ENCODE data around the gene USF3.
"Not testable (repeated sequence)": the region's sequence is repeated elsewhere in the genome, so short reads cannot be mapped to it uniquely, and the experiment has no call there.

Gene USF3

DNA sequence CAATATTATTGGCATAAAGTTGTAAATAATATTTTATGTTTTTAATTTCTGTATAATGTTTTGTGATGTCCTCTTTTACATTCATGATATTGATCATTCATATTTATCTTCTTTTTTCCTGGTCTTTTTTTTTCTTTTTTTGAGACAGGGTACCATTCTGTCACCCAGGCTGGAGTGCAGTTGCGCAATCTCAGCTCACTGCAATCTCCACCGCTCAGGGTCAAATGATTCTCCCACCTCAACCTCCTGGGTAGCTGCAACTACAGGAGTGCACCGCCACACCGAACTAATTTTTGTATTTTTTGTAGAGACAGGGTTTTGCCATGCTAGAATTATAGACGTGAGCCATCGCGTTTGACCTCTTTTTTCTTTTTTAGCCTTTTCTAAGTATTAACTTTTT is 52.9 kb downstream of the USF3 start:
- Mint-ChIP-seq H3K4me1 (no peaks in the 10 kb centered on the region), H3K27me3 (no peaks in the 10 kb centered on the region), H3K27ac (no peak overlapping the region), H3K4me3 (no peak overlapping the region), H3K36me3 (peaks cover 10% of the 10 kb centered on the region), H3K9me3 (peaks cover 20% of the 10 kb centered on the region)

DNA sequence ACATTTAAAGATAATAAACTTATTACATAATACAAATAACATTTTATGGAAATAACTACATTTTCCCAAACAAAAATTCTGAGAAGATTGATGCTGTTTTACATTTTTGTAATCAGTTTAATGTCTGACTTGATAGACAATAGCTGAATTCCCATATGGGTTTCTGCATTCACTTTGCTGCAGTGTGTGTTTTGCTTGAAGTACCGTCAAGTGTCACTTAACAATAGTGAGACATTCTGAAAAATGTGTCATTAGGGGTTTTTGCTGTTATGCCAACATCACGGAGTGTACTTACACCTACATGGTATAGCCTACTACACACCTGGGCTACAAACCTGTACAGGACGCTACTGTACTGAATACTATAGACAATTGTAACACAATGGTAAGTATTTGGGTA is 57.5 kb downstream of the USF3 start:
- H3K4me3 Mint-ChIP-seq, result no peak overlapping the region
- no peaks in the 10 kb centered on the region for H3K4me1 Mint-ChIP-seq
- H3K36me3 Mint-ChIP-seq, result no peaks in the 10 kb centered on the region
- peaks cover 2% of the 10 kb centered on the region for H3K9me3 Mint-ChIP-seq
- H3K27ac Mint-ChIP-seq, result no peak overlapping the region
- no peaks in the 10 kb centered on the region for H3K27me3 Mint-ChIP-seq

DNA sequence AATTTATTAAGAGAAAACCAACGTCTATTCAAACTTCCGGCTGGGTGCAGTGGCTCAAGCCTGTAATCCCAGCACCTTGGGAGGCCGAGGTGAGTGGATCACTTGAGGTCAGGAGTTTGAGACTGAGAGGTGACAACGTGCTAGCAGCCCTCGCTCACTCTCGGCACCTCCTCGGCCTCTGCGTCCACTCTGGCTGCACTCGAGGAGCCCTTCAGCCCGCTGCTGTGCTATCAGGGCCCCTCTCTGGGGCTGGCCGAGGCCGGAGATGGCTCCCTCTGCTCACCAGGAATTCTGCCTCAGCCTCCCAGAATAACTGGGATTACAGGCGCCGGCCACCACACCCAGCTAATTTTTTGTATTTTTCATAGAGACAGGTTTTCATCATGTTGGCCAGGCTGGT is 58.7 kb downstream of the USF3 start:
- Mint-ChIP-seq H3K27me3 (no peaks in the 10 kb centered on the region), H3K4me3 (no peak overlapping the region), H3K36me3 (no peaks in the 10 kb centered on the region), H3K4me1 (no peaks in the 10 kb centered on the region), H3K27ac (no peak overlapping the region), H3K9me3 (no peaks in the 10 kb centered on the region)

DNA sequence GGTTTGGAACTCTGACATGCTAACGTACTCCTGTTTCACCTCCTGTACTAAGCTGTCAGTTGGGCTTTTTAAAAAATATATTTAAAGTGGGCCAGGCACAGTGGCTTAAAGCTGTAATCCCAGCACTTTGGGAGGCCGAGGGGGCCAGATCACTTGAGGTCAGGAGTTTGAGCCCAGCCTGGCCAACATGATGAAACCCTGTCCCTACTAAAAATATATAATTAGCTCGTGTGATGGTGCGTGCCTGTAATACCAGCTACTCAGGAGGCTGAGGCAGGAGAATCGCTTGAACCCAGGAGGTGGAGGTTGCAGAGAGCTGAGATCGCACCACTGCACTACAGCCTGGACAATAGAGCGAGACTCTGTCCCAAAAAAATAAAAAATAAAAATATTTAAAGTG is 60.4 kb downstream of the USF3 start:
- not testable (repeated sequence) for H3K4me3 Mint-ChIP-seq, H3K4me1 Mint-ChIP-seq, H3K27ac Mint-ChIP-seq, H3K9me3 Mint-ChIP-seq, H3K36me3 Mint-ChIP-seq, H3K27me3 Mint-ChIP-seq

DNA sequence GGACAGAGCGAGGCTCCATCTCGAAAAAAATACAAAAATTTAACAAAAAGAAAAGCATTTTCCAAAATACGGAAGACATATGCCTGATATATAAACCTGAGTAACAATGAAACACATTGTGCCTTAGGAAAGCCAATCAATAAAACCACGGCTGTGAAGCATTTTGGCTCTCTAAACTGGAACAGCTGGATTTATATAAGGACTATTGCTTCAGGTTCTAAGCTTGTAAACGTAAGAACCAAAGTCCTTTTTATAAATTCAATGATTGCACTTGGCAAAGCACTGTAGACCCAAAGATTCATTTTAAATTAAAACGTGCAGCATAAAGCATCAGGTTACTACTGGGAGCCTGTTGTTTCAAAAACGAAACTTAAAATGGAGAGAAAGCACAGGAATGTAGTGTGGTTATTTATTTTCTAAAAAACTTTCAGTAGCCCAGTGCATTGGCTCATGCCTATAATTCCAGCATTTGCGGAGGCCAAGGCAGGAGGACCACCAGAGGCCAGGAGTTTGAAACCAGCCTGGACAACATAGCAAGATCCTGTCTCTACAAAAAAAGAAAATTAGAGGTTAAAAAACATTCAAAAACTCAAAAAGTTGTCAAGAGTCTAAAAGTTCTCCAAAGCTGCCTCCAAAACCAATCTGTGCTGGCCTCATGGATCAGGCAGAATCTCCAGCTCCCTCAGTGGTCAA is 61.5 kb downstream of the USF3 start:
- H3K9me3 Mint-ChIP-seq, result no peaks in the 10 kb centered on the region
- peaks cover 2% of the 10 kb centered on the region for H3K36me3 Mint-ChIP-seq
- H3K27ac Mint-ChIP-seq, result no peak overlapping the region
- no peaks in the 10 kb centered on the region for H3K27me3 Mint-ChIP-seq
- H3K4me1 Mint-ChIP-seq, result no peaks in the 10 kb centered on the region
- H3K4me3 Mint-ChIP-seq, result no peak overlapping the region

DNA sequence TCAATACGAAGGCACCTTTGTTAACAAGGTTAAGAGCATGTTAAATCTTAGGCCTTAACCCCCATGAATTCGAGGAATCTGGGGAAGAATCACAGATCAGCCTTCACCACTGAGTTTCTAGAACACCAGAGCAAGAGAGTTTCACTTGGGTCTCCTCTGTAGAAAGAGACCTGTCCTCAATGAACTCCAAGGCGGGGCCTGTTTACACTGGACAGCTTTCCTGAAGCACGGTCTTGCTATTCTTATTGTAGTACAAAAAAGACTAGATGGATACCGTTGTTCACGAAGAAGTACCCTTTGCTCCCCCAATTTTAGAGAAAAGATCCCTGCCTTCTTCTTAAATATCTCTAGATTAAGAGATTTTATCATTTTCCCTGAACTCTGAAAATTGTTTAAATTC is 64.9 kb downstream of the USF3 start:
- no peak overlapping the region for H3K4me3 Mint-ChIP-seq
- H3K27ac Mint-ChIP-seq, result no peak overlapping the region
- no peaks in the 10 kb centered on the region for H3K9me3 Mint-ChIP-seq

DNA sequence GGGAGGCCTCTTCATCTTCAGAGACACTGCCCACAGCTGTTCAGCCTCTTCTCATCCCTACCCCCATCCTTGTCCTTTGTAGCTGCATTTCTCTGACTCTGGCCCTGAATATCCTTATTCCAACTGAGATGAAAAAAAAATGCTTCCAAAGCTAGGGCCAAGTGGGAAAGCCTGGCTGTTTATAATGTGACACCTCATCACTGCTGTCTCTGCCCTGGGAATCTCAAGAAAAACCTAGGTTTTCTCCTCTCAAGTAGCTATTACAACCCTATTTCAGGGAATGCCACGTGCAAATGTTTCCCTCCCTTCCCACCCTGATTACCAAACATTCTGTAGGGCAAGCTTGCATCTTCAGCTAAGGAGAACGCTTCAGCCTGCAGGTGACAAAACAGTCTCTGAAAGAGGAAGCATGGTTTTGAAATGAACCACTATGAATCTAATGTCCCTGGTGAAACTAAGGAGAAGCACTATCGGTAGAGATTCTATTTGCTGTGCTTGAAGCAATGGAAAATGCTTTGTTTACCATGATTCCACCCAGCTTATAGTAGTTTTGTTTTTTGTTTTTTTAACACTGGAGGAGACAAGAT is 65.4 kb downstream of the USF3 start:
- Mint-ChIP-seq H3K4me3 (no peak overlapping the region), H3K4me1 (peaks cover 6% of the 10 kb centered on the region), H3K36me3 (peaks cover 2% of the 10 kb centered on the region), H3K9me3 (no peaks in the 10 kb centered on the region), H3K27me3 (no peaks in the 10 kb centered on the region), H3K27ac (no peak overlapping the region)

More for the DNA sequence above, 64.9 kb downstream of the USF3 start:
- H3K36me3 Mint-ChIP-seq, result peaks cover 2% of the 10 kb centered on the region
- no peaks in the 10 kb centered on the region for H3K27me3 Mint-ChIP-seq
- peaks cover 2% of the 10 kb centered on the region for H3K4me1 Mint-ChIP-seq

DNA sequence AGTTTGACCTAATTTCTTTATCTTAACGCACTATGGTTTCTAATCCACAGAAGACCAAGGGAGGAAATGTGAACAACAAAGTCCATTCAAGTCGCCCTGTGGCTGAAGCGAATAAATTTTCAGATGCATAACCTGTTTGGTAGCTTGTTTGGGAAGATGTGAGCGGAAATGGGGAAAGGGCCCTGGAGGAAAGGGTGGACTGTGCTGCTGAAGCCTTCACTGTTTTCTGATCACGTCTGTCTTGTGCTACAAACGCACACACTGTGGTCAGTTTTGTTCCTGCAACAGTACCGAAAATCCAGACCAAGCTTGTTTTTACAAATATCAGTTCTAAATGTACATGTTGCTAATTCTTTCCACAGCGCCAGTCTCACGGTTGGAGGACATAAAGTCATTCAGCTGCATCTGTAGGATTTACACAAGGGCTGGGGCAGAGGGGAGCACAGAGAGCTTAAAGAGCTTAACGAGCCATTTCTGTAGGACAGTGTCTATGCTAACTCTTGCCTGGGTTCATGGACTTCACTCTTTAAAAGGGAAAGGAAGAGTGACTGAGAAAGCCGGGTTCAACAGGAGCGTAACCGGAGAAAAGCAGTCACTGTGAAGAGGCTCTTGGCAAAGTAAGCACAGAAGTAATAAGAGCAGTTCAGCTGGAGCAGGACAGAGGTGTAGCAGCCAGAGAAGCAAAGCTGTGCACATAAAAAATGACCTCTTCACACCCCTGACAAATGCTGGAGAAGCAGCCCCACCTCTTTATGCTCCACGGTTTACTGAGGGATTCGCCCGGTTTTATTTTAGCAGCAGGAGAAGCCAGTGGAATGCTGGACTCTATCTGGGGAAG is 66.6 kb downstream of the USF3 start:
- H3K9me3 Mint-ChIP-seq, result no peaks in the 10 kb centered on the region
- H3K36me3 Mint-ChIP-seq, result peaks cover 8% of the 10 kb centered on the region
- H3K27ac Mint-ChIP-seq, result no peak overlapping the region
- no peak overlapping the region for H3K4me3 Mint-ChIP-seq
- H3K27me3 Mint-ChIP-seq, result no peaks in the 10 kb centered on the region
- peaks cover 6% of the 10 kb centered on the region for H3K4me1 Mint-ChIP-seq

DNA sequence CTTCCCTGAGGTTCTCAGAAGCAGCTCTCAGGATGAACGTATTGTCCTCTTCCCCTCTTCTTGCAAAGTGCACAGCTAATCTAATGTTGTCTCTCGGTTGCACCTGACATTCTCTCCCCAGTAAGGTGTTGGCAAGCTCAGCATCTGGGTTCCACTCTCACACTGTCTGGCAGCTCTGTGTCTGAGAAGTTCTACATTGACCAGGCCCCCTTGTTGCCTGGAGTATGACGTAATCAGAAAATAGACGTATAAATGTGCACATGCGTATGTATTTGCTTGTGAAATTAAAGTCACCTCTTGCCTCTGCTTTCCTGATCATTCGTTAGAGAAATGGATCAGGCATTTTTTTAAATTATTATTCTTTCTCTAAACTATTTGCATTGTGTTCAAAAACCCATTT is 67.7 kb downstream of the USF3 start:
- H3K9me3 Mint-ChIP-seq, result no peaks in the 10 kb centered on the region

DNA sequence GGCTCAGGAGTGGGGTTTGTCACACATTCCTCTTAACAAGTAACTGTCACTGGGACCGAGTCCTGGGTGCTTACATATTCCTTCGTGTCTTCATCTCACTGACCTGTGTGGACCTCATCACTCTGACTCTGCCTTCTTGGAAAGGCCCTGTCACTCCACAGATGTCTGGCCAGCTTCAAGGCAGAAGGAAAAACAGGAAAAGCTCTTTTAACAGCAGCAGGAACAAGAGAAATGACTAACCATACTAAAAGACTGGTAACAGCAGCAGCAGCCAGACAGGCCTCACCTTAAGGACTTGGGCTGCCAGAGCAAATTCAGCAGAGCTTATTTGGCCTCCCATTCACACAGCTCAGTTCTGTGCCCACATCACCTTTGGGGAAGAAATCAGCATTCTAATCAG is 68.1 kb downstream of the USF3 start:
- Mint-ChIP-seq H3K9me3 (no peaks in the 10 kb centered on the region), H3K4me1 (peaks cover 6% of the 10 kb centered on the region), H3K36me3 (peaks cover 15% of the 10 kb centered on the region), H3K4me3 (no peak overlapping the region), H3K27me3 (no peaks in the 10 kb centered on the region), H3K27ac (no peak overlapping the region)

More for the DNA sequence above, 67.7 kb downstream of the USF3 start:
- H3K27me3 Mint-ChIP-seq, result no peaks in the 10 kb centered on the region
- no peak overlapping the region for H3K27ac Mint-ChIP-seq
- peaks cover 13% of the 10 kb centered on the region for H3K36me3 Mint-ChIP-seq
- peaks cover 6% of the 10 kb centered on the region for H3K4me1 Mint-ChIP-seq
- H3K4me3 Mint-ChIP-seq, result no peak overlapping the region

DNA sequence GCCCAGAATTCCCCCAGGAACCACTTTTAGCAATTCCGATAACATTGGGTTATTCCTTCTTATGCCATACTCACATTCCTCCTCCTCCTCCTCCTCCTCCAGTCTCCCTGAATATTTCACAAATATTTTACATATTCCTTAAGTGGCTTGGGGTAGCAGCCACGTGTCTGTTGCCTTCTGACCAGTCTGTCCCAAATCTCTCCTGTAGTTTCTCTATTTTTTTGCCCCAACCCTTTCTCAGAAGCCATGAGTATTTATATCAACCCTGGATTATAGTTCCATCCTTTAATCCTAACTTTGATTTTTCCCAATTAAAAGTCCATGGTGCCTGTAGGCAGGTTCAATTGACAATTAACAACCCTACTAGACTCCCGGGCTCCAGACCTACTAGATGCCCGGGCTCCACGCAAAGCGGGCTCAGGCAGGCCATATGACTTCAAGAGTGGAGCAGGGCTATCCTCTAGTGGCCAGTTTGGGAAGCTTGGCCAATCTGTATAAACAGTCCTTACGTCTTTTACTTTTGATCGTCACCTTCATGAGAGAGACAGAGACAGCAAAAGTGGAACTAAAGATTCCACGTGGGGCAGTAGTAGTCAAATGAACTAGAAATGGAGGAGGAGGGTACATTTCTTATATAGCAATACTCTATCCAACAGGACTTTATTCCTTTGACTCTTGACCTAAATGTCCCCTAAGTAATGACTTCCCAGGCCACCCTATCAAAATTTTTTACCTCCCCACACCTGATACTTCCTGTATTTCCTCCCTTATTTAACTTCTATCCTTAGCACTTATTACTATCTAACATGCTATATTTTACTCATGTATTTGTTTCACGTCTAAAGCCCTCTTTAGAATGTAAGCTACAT is 69.7 kb downstream of the USF3 start:
- Mint-ChIP-seq H3K4me1 (peaks cover 6% of the 10 kb centered on the region), H3K27me3 (no peaks in the 10 kb centered on the region), H3K27ac (peak overlapping the region; percentile 88), H3K4me3 (no peak overlapping the region), H3K36me3 (peaks cover 15% of the 10 kb centered on the region), H3K9me3 (no peaks in the 10 kb centered on the region)

DNA sequence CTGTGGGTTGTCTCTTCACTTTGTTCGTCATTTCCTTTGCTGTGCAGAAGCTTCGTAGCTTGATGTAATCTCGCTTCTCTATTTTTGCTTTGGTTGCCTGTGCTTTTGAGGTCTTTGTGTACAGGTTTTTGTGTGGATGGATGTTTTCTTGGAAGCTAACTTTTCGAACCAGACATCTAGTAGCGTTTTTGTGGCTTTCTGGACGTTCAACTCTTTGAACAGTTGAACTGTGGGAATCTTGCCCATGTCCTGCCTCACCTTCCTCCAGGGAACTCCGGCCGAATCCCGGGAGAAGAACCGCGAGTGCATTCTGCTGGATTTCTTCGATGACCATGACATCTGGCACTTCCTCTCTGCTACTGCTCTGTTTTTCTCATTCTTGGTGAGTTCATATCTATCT is 70.6 kb downstream of the USF3 start:
- Mint-ChIP-seq H3K27ac (no peak overlapping the region), H3K4me3 (no peak overlapping the region), H3K27me3 (no peaks in the 10 kb centered on the region), H3K4me1 (peaks cover 6% of the 10 kb centered on the region), H3K36me3 (peaks cover 18% of the 10 kb centered on the region), H3K9me3 (no peaks in the 10 kb centered on the region)

DNA sequence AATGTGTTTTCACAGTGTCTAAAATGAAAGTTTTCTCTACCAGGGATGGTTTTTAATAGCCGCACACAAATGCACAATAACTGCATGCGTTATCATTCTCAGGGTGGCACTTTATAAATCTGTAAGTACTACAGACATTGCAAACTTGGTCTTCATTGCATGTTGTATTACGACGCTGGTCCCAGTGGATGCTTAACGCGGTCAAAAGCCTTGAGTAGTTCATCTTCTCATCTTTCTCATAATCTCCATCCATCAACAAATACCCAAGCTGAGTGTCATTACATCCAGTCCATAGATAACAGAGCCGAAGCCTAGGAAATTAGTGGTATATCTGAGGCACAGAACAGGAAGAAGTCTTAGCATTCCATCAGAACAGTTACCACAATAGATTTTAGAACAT is 72.6 kb downstream of the USF3 start:
- H3K9me3 Mint-ChIP-seq, result no peaks in the 10 kb centered on the region
- H3K4me1 Mint-ChIP-seq, result peaks cover 6% of the 10 kb centered on the region
- no peak overlapping the region for H3K27ac Mint-ChIP-seq
- H3K27me3 Mint-ChIP-seq, result no peaks in the 10 kb centered on the region
- H3K36me3 Mint-ChIP-seq, result peaks cover 20% of the 10 kb centered on the region
- H3K4me3 Mint-ChIP-seq, result no peak overlapping the region

DNA sequence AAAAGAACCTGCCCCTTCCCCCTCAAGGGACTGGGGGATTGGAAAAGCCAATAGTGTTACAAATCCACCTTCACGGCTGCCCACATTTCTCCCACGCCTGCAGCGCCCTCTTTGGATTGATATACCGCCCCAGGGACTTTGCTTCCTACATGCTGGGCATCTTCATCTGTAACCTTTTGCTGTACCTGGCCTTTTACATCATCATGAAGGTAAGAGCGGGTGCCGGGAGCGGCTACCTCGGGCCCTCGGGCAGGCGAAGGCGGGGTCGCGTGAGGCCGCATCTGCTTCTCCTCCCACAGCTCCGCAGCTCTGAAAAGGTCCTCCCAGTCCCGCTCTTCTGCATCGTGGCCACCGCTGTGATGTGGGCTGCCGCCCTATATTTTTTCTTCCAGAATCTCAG is 73.1 kb downstream of the USF3 start:
- no peak overlapping the region for H3K27ac Mint-ChIP-seq
- no peaks in the 10 kb centered on the region for H3K27me3 Mint-ChIP-seq
- H3K36me3 Mint-ChIP-seq, result peaks cover 20% of the 10 kb centered on the region
- H3K4me3 Mint-ChIP-seq, result no peak overlapping the region
- no peaks in the 10 kb centered on the region for H3K9me3 Mint-ChIP-seq
- peaks cover 6% of the 10 kb centered on the region for H3K4me1 Mint-ChIP-seq

DNA sequence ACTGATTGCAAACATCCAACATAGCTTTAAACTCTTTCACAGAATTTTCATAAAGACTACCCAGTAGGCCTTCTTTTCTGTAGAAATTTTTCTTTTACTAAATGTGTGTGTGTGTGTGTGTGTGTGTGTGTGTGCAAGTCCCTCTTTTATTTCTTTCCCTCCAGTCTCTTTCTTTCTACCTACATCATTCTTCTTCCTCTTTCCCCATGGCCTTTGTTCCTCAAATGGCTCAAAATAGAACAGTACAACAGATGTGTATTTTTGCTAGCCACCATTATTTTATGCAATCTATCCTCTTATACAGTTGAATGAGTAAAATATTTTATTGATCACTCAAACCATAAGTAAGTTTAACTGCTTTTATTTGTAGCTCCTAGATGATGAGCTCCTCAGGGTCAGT is 76.4 kb downstream of the USF3 start:
- no peaks in the 10 kb centered on the region for H3K4me1 Mint-ChIP-seq
- no peaks in the 10 kb centered on the region for H3K27me3 Mint-ChIP-seq
- no peaks in the 10 kb centered on the region for H3K9me3 Mint-ChIP-seq
- peaks cover 20% of the 10 kb centered on the region for H3K36me3 Mint-ChIP-seq
- H3K4me3 Mint-ChIP-seq, result no peak overlapping the region
- peak overlapping the region; percentile 73 for H3K27ac Mint-ChIP-seq
